LNCaP clone FGC (cell line): Measurements from ENCODE around the gene WDR7.
"Not testable (repeated sequence)": the region's sequence is repeated elsewhere in the genome, so short reads cannot be mapped to it uniquely, and the experiment has no call there.

ENCODE experiments used
- DNase-seq: peaks from one replicate; pipeline ENCODE4 v3.0.0-alpha.2; 2011; ENCODE audit warnings: low read depth
- H3K4me3 ChIP-seq: 2 replicates; pipeline ENCODE4 v1.5.1; 2011; ENCODE audit warnings: mild to moderate bottlenecking, low read depth, low read length, control low read depth
- TF ChIP-seq, protein P1 (sequence below): IDR thresholded peaks from 2 replicates; pipeline ENCODE4 v1.5.1; 2012; ENCODE audit warnings: mild to moderate bottlenecking; ENCODE audit not compliant: control insufficient read depth, insufficient read depth; ENCODE audit errors: extremely low read depth

WDR7 gene

DNA sequence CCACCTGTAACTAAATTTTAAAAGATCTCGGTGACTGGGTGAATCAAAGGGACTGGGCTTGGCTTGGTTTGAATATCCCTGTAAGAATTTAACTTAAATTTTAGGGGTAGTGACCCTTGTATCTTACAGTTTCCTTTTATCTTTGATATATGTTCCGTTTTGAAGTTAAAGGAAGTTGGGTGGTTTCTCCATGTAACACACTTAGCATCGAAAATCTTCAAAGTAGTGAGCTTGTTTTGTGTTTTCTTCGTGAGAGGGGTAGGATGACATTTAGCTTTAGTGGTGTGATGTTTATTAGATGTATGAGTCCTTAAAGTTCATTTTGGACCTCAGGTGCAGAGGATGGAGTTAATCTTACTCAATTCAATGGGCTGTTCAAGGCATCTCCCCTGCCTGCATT, 1.6 kb downstream of the WDR7 start:
- no peak for DNase-seq
- TF ChIP-seq, protein P1, sequence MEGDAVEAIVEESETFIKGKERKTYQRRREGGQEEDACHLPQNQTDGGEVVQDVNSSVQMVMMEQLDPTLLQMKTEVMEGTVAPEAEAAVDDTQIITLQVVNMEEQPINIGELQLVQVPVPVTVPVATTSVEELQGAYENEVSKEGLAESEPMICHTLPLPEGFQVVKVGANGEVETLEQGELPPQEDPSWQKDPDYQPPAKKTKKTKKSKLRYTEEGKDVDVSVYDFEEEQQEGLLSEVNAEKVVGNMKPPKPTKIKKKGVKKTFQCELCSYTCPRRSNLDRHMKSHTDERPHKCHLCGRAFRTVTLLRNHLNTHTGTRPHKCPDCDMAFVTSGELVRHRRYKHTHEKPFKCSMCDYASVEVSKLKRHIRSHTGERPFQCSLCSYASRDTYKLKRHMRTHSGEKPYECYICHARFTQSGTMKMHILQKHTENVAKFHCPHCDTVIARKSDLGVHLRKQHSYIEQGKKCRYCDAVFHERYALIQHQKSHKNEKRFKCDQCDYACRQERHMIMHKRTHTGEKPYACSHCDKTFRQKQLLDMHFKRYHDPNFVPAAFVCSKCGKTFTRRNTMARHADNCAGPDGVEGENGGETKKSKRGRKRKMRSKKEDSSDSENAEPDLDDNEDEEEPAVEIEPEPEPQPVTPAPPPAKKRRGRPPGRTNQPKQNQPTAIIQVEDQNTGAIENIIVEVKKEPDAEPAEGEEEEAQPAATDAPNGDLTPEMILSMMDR = no peak
- no peak overlapping the region for H3K4me3 ChIP-seq

- DNase-seq, H3K4me3 ChIP-seq: not testable (repeated sequence)
Measured at GRCh38 chr18:56654280-56654679, 3.1 kb downstream of the WDR7 start.

GRCh38 chr18:56658261-56658660, 7.1 kb downstream of the WDR7 start:
- DNase-seq = no peak
- TF ChIP-seq, protein P1 = no peak
- no peak overlapping the region for H3K4me3 ChIP-seq

GRCh38 chr18:56659111-56659510, 8.0 kb downstream of the WDR7 start:
- TF ChIP-seq, protein P1 = no peak
- DNase-seq = no peak
- no peak overlapping the region for H3K4me3 ChIP-seq

DNA sequence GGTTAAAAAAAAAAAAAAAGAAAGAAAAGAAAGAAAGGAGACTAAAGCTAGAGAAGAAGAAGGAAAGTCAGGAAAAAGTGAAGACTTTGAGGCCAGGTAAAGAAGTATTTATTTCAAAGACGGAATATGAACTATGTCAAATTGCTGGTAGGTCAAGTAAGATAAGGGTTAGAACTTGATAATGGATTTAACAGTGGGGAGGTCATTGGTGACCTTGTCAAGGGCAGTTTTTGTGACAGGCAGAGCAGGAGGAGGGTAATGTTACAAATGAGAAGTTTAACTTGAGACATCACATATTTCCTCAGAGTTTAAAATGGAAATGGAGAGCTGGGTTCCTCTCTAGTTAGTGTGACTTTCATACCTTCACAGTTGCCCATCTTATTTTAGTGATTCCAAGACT, 9.5 kb downstream of the WDR7 start:
- TF ChIP-seq, protein P1 = no peak
- DNase-seq = no peak
- no peak overlapping the region for H3K4me3 ChIP-seq

DNA sequence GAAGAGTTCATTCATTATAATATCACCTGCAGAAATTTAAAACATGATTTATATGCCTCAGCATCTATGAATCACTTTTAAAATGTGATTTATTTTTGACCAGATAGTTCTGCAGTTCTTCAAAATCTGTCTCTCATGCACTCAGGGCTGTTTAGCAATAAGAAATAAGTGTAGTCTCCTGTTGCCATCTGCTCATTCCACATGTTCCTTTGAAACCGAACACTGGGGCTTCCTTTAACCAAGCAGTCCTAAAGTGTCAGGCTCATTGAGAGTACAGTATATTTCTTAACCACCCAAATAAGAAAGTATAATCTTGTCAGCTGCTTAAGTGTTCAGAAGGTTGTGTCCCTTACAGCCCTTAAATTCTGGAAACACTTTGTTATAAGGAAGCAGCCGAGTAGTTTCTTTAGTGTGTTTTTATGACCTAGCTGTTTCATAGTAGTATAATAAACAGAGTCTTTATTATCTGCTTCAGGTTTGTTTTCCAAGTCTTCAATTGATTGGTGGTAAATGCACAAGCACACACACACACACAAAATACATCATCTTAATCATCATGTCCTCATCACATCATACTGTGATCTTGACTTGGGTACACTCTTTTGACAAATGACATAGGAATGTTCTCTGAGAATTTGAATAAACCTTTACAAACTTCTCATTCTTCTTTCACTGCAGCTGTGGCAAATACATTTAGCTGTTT, 10.4 kb downstream of the WDR7 start:
- H3K4me3 ChIP-seq = no peak overlapping the region
- TF ChIP-seq, protein P1 = no peak
- DNase-seq = no peak

DNA sequence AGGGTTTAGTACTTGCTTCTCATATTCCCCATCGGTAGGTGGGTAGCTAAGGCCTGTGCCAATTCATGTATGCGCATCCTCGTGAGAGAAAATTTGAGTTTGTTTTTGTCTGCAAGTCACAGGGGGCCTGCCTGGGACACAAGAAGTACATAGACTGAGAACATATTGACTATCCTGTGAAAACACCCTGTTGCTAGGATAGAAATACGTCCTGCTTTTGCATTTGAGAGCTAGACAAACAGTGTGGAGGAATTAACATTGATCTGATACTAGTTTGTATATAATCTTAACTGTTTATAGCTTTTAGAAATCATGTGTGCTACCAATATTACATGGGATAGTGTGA, 10.9 kb downstream of the WDR7 start:
- no peak for DNase-seq
- no peak overlapping the region for H3K4me3 ChIP-seq
- TF ChIP-seq, protein P1 = no peak
